Right kidney (tissue), 1 donor: ENCODE results near the gene PRRT2.

Source experiments
- DNase-seq: peaks from one replicate; pipeline ENCODE4 v3.0.0-alpha.2; 2016

PRRT2 gene

GRCh38 chr16:29862383-29862883, 50.4 kb downstream of the PRRT2 start:
- DNase-seq, result no peak

GRCh38 chr16:29862884-29863668, 51.1 kb downstream of the PRRT2 start, which contains the start of gene CDIPT:
Gene CDIPT (minus strand): TSS chr16:29863226. CDS start chr16:29862857, 369 bp downstream.
- peak; percentile 99 for DNase-seq

GRCh38 chr16:29863669-29863984, 51.6 kb downstream of the PRRT2 start:
- no peak for DNase-seq

- no peak for DNase-seq
These were observed 52.2 kb downstream of the PRRT2 start for GRCh38 chr16:29864205-29864604.
